GM20000 (cell line): ENCODE data around the gene ZFR.

ENCODE experiments used
- DNase-seq: peaks from one replicate; pipeline ENCODE4 v3.0.0; 2012; ENCODE audit warnings: low spot score
- CTCF ChIP-seq: IDR thresholded peaks from 2 replicates; pipeline ENCODE4 v1.5.1; 2012; ENCODE audit warnings: mild to moderate bottlenecking, control low read depth; ENCODE audit errors: extremely low read depth, missing control alignments

The ZFR gene

GRCh38 chr5:32339878-32340277, 104.7 kb downstream of the ZFR start:
- DNase-seq = no peak
- no peak for TF ChIP-seq CTCF

GRCh38 chr5:32339198-32339597, 105.3 kb downstream of the ZFR start:
- no peak for DNase-seq
- no peak for TF ChIP-seq CTCF

- no peak for DNase-seq
- no peak for TF ChIP-seq CTCF
Measured at GRCh38 chr5:32332966-32333365, 111.6 kb downstream of the ZFR start.

- DNase-seq = no peak
- TF ChIP-seq CTCF = no peak
Measured at GRCh38 chr5:32332361-32332760, 112.2 kb downstream of the ZFR start.

GRCh38 chr5:32331935-32332274, 112.6 kb downstream of the ZFR start:
- TF ChIP-seq CTCF = no peak

GRCh38 chr5:32331217-32331934, 113.2 kb downstream of the ZFR start:
- no peak for DNase-seq
- no peak for TF ChIP-seq CTCF

More at GRCh38 chr5:32331935-32332274, 112.6 kb downstream of the ZFR start:
- no peak for DNase-seq

- no peak for DNase-seq
- TF ChIP-seq CTCF = no peak
Measured at GRCh38 chr5:32330126-32330971, 114.2 kb downstream of the ZFR start.
